PC-9 (cell line): ENCODE measurements around the gene TMEM125.

ENCODE experiments used
- CTCF ChIP-seq: fragments of 200-600 bp; sonication (generic); conservative IDR thresholded peaks from 2 replicates; pipeline ENCODE4 v1.6.1; 2017; ENCODE audit warnings: mixed run types, antibody characterized with exemption, mild to moderate bottlenecking, moderate library complexity
- EZH2 ChIP-seq: fragments of 200-600 bp; sonication (generic); IDR thresholded peaks from 2 replicates; pipeline ENCODE4 v1.8.0; 2017; ENCODE audit warnings: antibody characterized with exemption, low read depth

GRCh38 chr1:43246466-43247213 is 23.1 kb upstream of the TMEM125 start:
- TF ChIP-seq CTCF (no peak), EZH2 (no peak)
